ENCODE results near the gene SOAT2.

DNA sequence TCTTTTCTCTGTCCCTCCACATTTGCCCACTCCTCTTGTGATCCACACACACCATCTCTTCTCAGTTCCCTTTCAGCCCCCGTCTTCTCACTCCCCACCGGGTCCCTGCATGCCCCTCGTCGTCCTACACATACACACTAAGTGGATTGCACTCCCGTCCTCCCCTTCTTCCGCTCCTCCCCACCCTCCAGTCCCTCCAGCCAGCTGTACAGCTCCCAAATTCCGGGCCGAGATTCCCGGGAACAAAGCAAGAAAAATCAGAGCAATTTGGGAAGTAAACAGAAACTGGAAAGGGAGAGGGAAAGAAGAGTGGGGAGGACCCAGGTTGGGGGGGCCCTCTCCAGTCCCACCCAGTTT, 6.1 kb upstream of the SOAT2 start:
- TF ChIP-seq, protein P1, sequence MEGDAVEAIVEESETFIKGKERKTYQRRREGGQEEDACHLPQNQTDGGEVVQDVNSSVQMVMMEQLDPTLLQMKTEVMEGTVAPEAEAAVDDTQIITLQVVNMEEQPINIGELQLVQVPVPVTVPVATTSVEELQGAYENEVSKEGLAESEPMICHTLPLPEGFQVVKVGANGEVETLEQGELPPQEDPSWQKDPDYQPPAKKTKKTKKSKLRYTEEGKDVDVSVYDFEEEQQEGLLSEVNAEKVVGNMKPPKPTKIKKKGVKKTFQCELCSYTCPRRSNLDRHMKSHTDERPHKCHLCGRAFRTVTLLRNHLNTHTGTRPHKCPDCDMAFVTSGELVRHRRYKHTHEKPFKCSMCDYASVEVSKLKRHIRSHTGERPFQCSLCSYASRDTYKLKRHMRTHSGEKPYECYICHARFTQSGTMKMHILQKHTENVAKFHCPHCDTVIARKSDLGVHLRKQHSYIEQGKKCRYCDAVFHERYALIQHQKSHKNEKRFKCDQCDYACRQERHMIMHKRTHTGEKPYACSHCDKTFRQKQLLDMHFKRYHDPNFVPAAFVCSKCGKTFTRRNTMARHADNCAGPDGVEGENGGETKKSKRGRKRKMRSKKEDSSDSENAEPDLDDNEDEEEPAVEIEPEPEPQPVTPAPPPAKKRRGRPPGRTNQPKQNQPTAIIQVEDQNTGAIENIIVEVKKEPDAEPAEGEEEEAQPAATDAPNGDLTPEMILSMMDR (IDR thresholded peaks at IDR 0.05), result no peak
- no peak for TF ChIP-seq POLR2A (IDR thresholded peaks at IDR 0.05)
- peak in 1 of 2 donors; percentile 17 for TF ChIP-seq POLR2AphosphoS5 (IDR thresholded peaks at IDR 0.05; ENCODE audit: insufficient read depth in 1 of 2, low read depth in 1 of 2)
